COLO668 (cell line): ENCODE data around the gene PES1.
A peak's percentile ranks its signal among the peaks of the same experiment; 100 is the strongest.
"Not testable (repeated sequence)": the region's sequence is repeated elsewhere in the genome, so short reads cannot be mapped to it uniquely, and the experiment has no call there.

ENCODE experiments used
- DNase-seq: peaks from one replicate; lab custom pipeline; 2025; ENCODE audit not compliant: unreplicated experiment; lab: John Stamatoyannopoulos, UW

The PES1 gene

DNA sequence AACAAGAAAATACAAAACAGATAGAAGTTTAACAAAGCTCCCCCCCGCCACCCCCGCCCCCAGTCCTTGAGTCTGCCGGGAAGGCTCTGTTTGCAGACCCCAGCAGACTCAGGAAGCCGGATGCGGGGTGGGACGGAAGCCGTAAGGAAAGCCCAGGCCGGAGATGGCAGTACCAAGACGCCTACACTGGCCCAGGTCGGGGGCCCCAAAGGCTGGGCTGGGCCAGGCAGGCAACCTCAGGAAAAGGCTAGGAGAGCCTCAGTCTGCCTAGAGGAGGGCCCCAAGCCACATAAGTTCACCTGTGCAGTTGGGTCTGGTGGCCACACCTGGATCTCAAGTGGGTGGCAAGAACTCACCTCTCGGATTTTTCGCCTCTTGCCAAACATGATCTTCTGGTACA is 13.2 kb downstream of the PES1 start:
- DNase-seq: no peak

DNA sequence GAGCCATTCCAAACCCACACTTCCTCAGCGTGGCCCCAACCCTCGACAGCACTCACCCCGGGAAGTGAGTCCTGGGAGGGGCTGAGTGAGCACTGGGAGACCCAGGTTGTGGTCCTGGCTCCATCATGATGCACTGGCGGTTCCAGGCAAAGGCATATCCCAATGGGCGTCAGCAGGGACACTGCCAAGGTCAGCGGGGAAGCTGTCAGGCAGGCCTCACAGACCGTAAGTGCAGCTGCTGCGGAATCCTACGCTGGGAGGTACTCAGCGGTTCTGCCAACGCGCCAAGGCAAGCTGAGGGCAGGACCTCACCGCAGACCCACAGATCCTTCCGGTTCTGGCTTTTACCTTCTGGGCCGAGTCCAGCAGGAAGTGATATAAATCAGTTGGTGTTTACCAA is 15.9 kb downstream of the PES1 start:
- DNase-seq: no peak

DNA sequence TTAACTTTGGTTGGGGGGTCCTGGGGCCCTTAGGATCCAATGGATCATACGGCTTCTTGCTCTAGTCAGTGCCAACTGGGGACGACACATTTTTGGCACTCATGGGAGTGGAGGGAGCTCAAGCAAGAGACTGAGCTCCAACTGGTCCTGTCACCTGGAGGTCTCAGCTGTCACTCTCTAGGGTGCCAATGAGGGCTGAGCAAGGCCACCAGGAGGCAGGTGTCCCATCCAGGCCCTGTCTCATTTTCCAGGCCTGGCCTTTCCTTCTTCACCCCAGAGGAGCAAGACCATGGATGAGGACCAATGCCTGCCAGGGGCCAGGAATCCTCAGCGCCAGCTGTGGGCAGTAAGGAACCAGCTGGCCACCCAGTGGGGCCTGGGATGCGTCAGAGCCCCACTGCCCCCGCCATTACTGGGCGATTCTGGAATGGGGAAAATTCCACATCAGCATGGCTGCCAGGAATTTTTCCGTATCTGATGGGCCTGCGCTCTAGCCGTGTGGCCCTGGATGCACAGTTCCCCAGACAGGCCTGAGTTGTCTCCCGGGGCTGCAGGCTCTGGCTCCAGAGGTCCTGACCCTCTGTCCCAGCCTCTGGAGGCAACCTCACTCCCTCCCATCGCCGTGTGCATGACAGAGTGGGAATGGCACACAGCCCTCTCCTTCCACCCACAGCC is 16.6 kb downstream of the PES1 start:
- DNase-seq: peak; percentile 47

DNA sequence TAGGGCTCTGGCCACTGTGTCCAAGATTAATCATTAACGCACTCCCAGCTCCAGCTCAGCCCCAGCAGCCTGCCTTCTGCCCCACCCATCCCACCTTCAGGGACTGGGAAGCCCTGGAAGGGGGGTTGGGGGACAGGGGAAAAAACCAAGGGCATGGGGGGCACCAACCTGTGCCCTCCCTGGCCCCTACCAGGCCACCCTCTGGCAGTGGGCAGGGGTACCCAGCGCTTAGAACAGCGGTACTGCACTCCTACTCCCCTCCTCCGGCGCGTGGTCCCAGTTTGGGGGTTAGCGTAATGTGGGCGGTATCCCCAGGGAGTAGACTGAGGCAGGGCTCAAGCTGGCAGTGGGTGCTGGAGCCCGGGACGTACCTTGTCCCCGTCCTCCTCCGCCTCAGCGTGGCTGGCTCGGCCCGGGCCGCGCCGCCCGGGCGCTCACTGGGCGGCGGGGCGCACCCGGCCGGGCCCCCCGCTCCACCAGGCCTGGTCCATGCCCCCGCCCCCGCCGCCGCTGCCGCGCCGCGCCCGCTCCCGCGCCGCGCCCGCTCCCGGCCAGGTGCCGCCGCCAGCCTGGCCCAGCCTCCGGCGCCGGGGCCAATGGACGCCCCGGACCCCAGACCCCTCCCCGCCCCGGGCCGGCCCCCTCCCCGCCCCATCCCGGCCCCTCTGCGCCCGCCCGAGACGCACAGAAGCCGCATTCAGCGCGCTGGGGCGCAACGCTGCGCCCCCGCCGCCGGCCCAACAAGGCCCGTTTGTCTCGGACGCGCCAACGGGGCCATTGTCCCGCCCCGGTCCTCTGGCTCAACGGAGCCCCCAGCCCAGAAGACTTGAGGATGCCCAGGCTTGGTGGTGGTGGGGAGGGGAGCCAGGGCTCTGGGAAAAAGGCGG is 17.4 kb downstream of the PES1 start, which contains the start of gene GAL3ST1:
Gene GAL3ST1, minus strand, starts transcription at position 571 of the 887 bp plus-strand sequence. CDS start 17,273 bp downstream, outside the sequence.
- DNase-seq: peak; percentile 80

DNA sequence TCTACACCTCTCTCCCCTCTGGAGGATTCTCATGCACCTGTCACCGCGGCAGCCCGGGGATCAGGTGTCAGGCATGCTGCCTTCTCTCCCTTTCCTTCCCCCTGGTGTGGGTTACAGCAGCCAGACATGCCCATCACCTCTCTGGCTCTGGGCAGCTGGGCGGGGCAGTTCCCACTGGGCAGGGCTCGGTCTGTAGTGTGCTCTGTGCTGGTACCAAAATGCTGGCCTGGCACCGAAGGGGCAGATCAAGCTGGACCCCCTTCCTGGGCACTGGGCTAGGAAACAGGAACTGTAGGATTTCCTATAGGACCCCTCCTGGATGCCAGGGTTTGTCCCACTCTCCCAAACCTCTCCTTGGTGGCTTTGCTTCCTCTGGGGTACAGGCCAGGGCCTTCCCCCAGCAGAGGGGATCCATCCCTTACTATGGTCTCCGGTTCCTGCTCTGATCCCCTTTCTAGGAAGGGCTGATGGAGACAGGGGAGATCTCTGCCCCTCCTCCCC is 18.1 kb downstream of the PES1 start:
- peak; percentile 91 for DNase-seq

DNA sequence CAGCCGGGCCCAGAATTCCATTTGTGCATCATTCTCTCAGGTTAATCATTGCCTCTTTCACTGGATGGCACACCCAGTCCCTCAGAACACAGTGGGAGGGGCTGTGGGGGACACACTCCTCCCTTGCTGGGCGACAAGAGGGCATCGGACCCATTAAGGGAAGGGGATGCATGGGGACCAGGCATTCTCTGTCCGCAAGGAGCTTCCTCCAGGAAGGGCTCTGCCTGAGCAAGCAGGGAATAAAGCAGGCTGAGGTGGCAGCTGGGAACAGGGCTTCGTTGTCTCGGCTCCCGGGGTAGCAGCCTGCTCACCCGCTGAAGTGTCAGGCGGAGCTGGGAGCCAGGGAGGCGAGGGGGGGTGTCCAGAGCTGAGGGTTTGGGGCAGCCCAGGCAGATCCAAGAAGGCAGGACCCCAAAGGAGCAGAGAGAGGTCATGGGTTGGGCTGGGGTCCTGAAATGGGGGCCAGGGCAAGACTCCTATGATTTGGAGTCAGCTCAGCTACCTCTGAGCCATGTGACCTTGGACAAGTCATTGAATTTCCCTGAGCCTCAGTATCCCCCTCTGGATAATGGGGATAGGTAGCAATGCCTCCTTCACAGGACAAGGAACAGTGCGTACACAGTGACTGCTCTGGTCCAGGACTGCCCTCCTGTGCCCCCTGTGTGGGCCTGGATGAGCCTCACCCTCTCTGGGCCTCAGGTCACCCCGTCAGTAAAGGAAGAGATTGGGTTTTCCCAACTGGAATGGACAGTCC is 18.7 kb downstream of the PES1 start:
- peak; percentile 63 for DNase-seq

DNA sequence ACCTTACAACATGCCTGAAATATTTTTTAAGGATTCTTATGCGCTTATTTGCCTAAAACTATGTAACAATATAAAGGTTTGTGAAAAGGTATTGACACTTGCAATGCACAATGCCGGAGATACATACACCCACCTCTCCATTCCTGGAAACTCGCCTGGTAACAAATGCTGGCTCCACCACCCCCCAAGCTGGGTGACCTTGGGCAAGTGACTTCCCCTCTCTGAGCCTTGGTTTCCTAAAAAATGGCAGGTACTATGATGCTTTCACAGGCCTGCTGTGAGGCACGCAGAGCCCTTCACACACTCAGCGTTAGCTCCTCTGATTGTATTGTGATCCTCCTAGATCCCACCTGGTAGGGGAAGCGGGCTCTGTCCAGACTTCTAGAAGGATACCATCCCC is 19.5 kb downstream of the PES1 start:
- no peak for DNase-seq

DNA sequence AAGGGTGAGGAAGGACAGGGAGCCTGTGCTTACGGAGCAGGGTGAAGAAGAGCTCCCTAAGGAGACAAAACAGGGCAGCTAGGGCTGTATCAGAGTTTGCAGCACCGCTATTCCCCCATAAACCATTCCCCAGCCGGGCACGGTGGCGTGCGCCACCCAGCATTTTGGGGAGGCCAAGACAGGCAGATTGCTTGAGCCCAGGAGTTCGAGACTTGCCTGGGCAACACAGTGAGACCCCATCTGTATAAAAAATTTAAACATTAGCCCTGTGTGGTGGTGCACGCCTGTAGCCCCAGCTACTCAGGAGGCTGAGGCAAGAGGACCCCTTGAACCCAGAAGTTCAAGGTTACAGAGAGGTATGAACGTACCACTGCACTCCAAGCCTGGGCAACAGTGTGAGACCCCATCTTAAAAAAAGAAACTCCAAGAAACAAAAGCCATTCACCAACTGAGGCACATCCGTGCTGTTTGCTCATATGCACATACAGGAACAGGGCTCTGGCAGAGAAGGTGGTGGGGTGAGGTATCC is 22.0 kb downstream of the PES1 start:
- DNase-seq: no peak

DNA sequence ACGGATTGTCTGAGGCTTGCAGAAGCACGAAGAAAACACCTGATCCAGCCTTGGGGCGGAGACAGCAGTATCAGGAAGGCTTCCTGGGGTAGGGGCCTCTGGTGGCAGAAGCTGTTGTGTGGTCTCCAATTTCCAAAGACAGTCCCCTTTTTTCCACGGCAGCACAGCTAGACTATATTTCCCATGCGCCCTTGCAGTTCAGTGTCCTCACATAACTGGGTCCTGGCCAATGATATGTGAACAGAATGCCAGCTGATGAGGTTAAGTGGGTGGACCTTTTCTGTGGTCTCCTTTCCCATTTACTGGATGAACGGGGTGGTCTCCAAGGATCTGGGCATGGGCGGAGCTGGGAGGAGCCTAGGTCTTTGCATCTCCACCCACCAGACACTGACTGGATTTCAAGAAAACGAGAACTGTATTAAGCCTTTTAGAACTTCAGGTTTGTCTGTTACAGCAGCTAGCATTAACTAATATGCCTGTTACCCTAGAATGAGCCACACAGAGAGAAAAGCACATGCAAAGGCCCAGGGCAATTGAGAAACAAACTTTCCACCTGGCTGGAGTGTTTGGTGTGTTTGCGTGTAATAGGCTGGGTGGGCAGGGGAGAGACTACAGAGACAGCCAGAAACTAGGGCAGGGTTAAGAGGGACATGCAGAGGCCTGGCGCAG is 23.4 kb downstream of the PES1 start:
- DNase-seq: no peak

DNA sequence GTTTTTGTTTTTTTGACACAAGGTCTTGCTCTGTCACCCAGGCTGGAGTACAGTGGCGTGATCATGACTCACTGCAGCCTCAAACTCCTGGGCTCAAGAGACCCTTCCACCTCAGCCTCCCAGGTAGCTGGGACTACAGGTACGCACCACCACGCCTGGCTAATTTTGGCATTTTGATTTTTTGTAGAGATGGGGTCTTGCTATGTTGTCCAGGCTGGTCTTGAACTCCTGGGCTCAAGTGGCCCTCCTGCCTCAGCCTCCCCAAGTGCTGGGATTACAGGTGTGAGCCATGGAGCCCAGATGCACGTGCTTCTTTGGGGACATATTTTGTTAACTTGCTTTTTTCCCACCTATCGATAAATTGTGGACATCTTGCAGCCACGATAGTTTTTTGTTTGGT is 24.4 kb downstream of the PES1 start:
- DNase-seq: not testable (repeated sequence)

DNA sequence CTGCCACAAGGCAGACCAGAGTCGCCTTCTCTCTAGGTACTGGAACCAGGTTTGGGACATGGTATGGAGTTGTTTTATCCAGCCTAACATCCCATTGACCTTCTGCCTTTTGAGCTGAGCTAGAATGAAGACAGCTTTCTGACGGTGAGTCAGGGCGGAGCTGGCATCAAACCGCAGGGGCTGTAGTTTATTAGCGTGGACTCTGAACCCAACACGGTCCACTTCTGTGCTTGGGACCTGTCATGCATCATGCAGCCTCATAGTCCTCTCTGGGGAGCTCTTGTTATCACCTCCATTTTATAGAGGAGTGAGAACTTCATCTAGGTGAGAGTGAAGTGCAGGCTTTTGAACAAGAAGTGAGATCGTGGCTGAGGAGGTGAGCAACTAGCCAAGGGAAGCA is 25.6 kb downstream of the PES1 start:
- peak; percentile 49 for DNase-seq

DNA sequence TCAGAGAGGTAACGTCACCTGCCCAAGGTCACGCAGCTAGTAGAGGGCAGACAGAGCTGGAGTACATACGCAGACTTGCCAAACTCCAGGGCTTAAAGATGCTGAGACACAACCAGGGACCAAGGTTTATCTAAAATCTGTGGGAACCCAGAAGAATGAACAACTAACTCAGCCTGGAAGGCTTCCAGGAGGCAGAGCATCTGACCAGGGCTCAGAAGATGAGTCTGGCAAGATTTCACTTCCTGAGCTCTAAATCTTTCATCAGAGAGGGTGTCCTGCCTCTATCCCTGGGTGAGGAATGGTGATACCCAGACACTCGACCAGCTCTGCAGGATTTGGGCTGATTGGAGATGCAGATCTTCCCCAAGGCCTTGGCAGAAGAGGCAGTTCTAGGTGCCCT is 26.4 kb downstream of the PES1 start:
- no peak for DNase-seq

DNA sequence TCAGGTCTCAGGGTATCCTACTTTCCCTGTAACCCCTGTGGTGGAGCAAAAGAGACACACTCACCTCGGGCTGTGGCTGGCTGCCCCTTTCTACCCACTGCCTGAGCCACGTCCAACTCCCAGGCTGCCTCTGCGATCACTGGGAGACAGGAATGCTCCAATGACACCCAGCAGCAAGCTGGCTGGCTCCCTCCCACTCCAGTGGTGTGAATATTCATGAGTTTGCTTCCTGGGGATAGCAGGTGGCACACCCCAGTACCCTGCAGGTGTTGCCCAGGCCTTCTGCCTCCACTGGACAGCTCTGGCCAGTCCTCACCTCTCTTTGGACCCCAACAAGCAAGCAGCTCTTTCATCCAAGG is 27.0 kb downstream of the PES1 start:
- DNase-seq: peak; percentile 43

DNA sequence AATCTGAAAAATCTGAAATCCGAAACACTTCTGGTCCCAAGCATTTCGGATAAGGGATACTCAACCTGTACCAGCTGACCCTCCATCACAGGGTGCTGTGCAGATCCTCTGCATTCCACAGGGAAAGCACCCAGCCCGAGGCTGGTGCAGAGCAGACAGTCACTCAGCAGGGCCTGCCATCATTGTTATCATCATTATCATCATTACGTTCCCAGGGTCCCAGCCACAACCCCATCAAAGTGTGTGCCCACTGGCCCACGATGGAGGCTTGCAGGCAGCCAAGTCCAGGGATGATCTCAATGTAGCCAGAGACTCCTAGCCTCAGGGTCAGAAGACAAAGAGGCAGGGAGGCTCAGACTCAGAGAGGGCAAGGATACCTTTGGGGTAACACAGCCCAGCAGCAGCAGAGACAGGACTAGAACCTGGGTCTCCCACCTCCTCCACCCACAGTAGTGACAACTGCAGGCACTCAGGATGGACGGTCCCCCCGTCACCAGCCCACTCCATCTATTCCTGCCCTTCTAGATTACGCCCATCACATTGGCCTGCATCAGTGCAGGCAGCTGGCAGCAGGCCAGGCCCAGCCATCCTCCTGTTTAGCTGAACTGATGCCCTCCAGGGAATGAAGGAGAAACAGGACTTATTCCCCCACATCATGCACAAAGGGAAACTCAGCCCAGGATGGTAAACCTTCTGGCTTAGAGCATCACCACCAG is 27.5 kb downstream of the PES1 start:
- DNase-seq: peak; percentile 23

DNA sequence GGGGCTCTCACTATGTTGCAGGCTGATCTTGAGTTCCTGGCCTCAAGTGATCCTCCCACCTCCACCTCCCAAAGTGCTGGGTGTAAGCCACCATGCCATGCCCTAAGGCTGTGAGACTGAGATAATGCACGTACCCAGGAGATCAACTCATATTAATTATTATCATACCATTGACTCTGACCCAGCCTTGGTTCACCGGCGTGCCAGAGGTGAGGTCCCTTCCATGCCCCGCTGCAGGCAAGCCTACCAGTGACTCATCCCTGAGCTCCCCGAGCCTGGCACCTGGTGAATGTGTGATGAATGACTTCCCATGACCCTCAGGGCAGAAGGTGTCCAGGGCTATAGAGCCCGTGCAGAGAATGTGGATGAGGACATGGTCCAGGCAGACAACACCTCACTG is 29.3 kb downstream of the PES1 start:
- DNase-seq: peak; percentile 26

DNA sequence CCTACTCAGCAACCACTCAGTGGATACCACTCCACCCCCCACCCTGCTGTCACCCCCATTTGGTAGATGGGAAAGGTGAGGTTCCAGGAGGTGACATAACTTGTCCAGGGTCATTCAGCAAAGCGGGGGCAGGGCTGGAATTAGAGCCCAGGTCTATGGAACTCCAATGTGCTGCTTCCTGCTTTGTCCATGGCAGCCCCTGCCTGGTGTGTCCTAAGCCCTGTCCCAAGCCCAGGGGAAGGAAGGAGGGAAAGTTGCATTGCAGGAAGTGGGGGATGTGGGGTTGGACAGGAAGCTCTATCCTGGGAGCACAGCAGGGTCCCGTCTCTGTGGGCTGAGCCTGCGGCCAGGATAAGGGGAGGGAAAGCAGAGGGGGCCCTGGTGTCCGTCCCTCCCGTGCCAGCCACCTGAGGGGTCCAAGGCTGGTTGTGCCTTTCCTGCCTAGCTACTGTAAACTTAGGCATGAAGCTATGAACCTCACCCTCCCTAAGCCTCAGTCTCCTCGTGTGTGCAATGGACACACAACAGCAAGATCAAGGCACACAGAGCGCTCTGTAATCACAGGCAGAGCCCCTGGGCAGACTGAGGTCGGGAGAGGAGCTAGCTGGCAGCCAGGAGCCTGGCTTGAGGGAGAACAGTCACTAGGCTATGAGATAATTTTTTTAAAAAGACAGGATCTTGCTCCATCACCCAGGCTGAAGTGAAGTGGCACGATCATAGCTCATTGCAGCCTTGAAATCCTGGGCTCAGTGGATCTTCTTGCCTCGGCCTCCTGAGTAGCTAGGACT is 30.1 kb downstream of the PES1 start:
- DNase-seq: no peak

DNA sequence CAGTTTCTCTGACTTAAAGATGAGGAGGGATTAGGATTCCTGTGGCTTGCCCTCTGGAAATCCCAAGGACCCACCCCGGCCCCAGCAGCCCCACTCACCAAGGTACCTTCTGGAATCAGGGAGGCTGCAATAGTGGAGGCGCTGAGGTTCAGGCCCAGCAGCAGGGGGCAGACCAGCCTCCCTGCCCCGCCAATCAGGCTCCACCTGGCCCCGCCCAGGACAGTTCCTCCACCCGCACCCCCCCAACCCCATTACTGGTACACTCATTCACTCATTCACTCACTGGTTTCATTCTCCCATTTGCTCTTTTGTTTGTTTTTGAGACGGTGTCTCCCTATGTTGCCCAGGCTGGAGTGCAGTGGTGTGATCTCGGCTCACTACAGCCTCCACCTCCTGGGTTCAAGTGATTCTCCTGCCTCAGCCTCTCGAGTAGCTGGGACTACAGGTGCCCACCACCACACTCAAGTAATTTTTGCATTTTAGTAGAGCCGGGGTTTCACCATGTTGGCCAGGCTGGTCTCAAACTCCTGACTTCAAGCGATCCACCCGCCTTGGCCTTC is 31.0 kb downstream of the PES1 start:
- DNase-seq: peak; percentile 17

DNA sequence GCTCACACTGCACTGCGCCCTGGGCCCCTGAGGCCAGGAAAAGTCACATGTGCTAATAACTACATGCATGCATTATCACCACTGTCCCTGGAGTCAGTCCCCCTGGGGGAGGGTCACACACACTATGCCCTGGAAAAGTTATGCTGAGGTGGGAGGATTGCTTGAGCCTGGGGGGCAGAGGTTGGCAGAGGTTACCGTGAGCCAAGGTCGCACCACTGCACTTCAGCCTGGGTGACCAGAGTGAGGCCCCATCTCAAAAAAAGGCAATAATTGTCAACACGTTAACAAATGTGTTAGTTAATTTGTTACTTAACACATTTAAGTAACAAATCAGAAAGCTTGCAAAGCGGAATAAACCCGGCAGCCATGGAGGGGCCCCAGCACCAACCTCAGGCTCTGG is 31.8 kb downstream of the PES1 start:
- DNase-seq: no peak

DNA sequence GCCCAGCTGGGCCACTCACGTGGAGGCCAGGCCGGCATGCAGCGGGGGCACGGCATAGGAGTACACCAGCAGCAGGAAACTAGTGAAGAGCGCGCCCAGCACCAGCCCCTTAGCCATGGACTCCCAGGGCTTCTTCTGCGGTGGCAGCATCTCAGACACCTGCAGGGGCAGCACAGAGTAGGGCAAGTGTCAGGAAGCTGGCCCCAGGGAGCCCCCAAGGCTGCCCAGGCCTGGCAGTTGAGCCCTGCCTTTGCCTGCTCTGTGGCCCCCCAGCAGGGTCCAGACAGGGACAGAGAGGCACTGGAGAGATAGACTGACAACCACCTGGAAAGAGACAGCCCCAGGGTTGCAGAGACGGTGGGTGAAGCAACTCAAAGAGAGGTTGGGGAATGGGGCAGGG is 34.5 kb downstream of the PES1 start:
- DNase-seq: no peak
